Natural killer cell (primary cell): ENCODE data around the gene IL22. TPM values are rescaled to one million over a fixed set of nuclear protein-coding genes. Genes with fewer than 3 reads are reported as not detected.
A peak's percentile ranks its signal among the peaks of the same experiment; 100 is the strongest.

ENCODE experiments used
- ATAC-seq, 3 donors: fragments of 150-1000 bp in 2 of 3; fragments of 200-7000 bp in 1 of 3; cut with Tn5 transposase; 1 replicate in 1 of 3; 2 replicates in 2 of 3; pipeline ENCODE4 v1.10.0; 2021; ENCODE audit warnings: mild to moderate bottlenecking in 2 of 3, moderate library complexity in 2 of 3
- DNase-seq, 2 donors: peaks; one replicate each; pipeline versions ENCODE4 v3.0.0 to v3.0.0-alpha.2; 2013 to 2021; ENCODE audit warnings: mixed read lengths in 1 of 2
- H3K27ac ChIP-seq: one replicate; pipeline ENCODE4 v1.5.1; 2013; ENCODE audit warnings: mild to moderate bottlenecking, low read length
- H3K27me3 ChIP-seq: one replicate; pipeline ENCODE4 v1.6.1; 2013; ENCODE audit warnings: low read length; ENCODE audit not compliant: control insufficient read depth, insufficient read depth
- H3K36me3 ChIP-seq: one replicate; pipeline ENCODE4 v1.6.1; 2013; ENCODE audit warnings: low read length; ENCODE audit not compliant: control insufficient read depth, insufficient read depth
- H3K4me1 ChIP-seq: one replicate; pipeline ENCODE4 v1.6.1; 2013; ENCODE audit warnings: low read length; ENCODE audit not compliant: control insufficient read depth, insufficient read depth
- H3K4me3 ChIP-seq: one replicate; pipeline ENCODE4 v1.5.1; 2013; ENCODE audit warnings: low read length
- H3K9me3 ChIP-seq: one replicate; pipeline ENCODE4 v1.6.1; 2013; ENCODE audit warnings: low read length; ENCODE audit not compliant: control insufficient read depth, insufficient read depth
- H3K27ac Mint-ChIP-seq, 2 donors: one replicate each; pipeline ENCODE4 v1.8.0; 2022; ENCODE audit warnings: mild to moderate bottlenecking in 2 of 2, mixed read lengths in 2 of 2, moderate library complexity in 1 of 2
- H3K27me3 Mint-ChIP-seq, 2 donors: one replicate each; pipeline ENCODE4 v1.8.0; 2022; ENCODE audit warnings: low read depth in 2 of 2, mixed read lengths in 2 of 2
- H3K36me3 Mint-ChIP-seq: one replicate; pipeline ENCODE4 v1.8.0; 2022; ENCODE audit warnings: mixed read lengths
- H3K4me1 Mint-ChIP-seq, 2 donors: one replicate each; pipeline ENCODE4 v1.8.0; 2022; ENCODE audit warnings: mixed read lengths in 2 of 2
- H3K4me3 Mint-ChIP-seq: one replicate; pipeline ENCODE4 v1.8.0; 2022; ENCODE audit warnings: mild to moderate bottlenecking, moderate library complexity, mixed read lengths
- H3K9me3 Mint-ChIP-seq, 2 donors: one replicate each; pipeline ENCODE4 v1.8.0; 2022; ENCODE audit warnings: mixed read lengths in 2 of 2
- CTCF ChIP-seq: fragments of 200-600 bp; IDR thresholded peaks from one replicate; pipeline ENCODE4 v1.8.0; 2022; ENCODE audit warnings: antibody characterized with exemption
- WGBS: methylation state at CpG from one replicate; pipeline ENCODE4 v1.1.7; 2013; ENCODE audit warnings: missing lambda C conversion rate; ENCODE audit not compliant: insufficient coverage; 5-methylcytosine and 5-hydroxymethylcytosine counted together
- intact Hi-C: fragments of 100-400 bp; cut with micrococcal nuclease; formaldehyde crosslinking; loops from one replicate; pipeline ENCODE4 v1.14.2; 2022
- total RNA-seq, 4 donors: library from RNA; stranded (reverse); fragments of 120-200 nt in 1 of 4; gene quantifications; one replicate each; pipeline versions ENCODE4 v1.2.3 to v1.2.4, GENCODE V29; 2013 to 2022

Gene IL22
- total RNA-seq, 3 donors from 2014 or later (not counting 1 experiment from before 2014, with no cell fraction given): not detected

DNA sequence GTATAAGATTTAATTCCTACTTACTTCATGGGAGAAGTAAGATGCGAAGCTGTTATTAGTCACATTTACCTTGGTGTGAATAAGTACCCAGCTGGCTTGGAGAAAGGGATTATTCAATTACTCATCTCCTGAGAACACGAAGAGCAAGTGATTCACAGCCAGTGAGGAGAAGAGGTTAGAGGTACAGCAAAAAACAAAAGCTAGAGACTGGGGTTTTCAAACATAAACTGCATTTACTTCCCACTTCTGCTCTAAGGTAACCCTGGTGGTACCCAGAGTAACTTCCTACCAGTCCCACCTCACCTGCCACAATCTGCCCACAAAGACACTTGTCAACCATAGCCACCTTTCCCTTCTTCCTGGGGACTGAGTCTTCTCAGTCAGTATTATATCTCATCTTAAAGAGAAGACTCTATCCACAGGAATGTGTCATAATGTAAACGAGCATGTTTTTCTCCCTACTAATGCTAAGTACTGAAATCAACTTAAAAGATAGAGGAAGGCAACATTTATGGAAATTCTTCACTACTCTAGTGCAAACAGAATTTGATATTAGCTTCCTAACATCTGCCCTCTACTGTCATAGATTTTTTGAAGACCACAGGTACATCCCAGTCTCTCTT, 6.0 kb upstream of the IL22 start:
- H3K4me3 Mint-ChIP-seq: no peak overlapping the region
- TF ChIP-seq CTCF: no peak
- no peaks in the 10 kb centered on the region for H3K4me1 ChIP-seq
- peaks cover 8% of the 10 kb centered on the region for H3K27me3 ChIP-seq
- no peaks in the 10 kb centered on the region for H3K36me3 Mint-ChIP-seq
- no peaks in the 10 kb centered on the region for H3K9me3 ChIP-seq
- peak; percentile 24 to 63 (median 38) for ATAC-seq
- peak in 1 of 2 donors; percentile 15 for DNase-seq
- WGBS: no CpG with 5 or more reads among the region's 3 CpGs
- no peaks in the 10 kb centered on the region for H3K36me3 ChIP-seq
- intact Hi-C loops: no loop called here
- no peak overlapping the region for H3K27ac Mint-ChIP-seq
- H3K27ac ChIP-seq: no peak overlapping the region
- no peak overlapping the region for H3K4me3 ChIP-seq
- H3K4me1 Mint-ChIP-seq: peaks cover 8% of the 10 kb centered on the region in 2 donors
- no peaks in the 10 kb centered on the region for H3K9me3 Mint-ChIP-seq
- H3K27me3 Mint-ChIP-seq: peaks cover 26 to 56% of the 10 kb centered on the region in 2 donors

- H3K4me1 Mint-ChIP-seq: no peaks in the 10 kb centered on the region
- H3K27me3 ChIP-seq: no peaks in the 10 kb centered on the region
- H3K27ac ChIP-seq: no peak overlapping the region
- no peak overlapping the region for H3K4me3 Mint-ChIP-seq
- no peak for TF ChIP-seq CTCF
- WGBS: 93% methylated on average over 5 of the region's 5 CpGs
- intact Hi-C loops: no loop called here
- H3K9me3 ChIP-seq: no peaks in the 10 kb centered on the region
- H3K27ac Mint-ChIP-seq: no peak overlapping the region
- no peaks in the 10 kb centered on the region for H3K9me3 Mint-ChIP-seq
- no peak for ATAC-seq
- H3K4me1 ChIP-seq: no peaks in the 10 kb centered on the region
- peaks cover 28 to 50% of the 10 kb centered on the region in 2 donors for H3K27me3 Mint-ChIP-seq
- H3K36me3 ChIP-seq: no peaks in the 10 kb centered on the region
- DNase-seq: no peak
- no peaks in the 10 kb centered on the region for H3K36me3 Mint-ChIP-seq
- no peak overlapping the region for H3K4me3 ChIP-seq
Measured at GRCh38 chr12:68252077-68252476, 1.3 kb downstream of the IL22 start.

DNA sequence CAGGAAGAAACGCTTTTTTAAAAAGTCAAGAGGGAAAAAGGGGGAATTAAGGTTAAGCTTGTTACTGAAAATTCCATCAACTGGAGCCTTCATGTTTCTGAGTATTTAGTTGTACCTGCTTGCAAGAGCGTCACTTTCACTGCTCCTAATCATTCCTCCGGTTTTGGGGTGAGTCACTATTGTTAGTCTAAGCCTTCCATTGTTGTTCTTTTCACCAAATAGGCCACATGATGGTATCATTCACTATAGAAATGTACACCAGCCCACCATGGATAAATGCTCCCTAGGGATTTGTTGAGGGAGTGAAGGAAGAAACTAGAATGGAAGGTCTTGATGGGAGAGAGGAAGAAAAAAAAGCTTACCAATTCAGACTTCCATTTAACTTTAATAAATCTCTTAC, 3.0 kb downstream of the IL22 start:
- H3K4me1 ChIP-seq: no peaks in the 10 kb centered on the region
- DNase-seq: no peak
- no peak overlapping the region for H3K4me3 ChIP-seq
- H3K9me3 Mint-ChIP-seq: no peaks in the 10 kb centered on the region
- no peaks in the 10 kb centered on the region for H3K36me3 ChIP-seq
- intact Hi-C loops: no loop called here
- 97% methylated on average over 3 of the region's 3 CpGs for WGBS
- peaks cover 32 to 45% of the 10 kb centered on the region in 2 donors for H3K27me3 Mint-ChIP-seq
- no peaks in the 10 kb centered on the region for H3K4me1 Mint-ChIP-seq
- TF ChIP-seq CTCF: no peak
- no peak overlapping the region for H3K27ac Mint-ChIP-seq
- no peaks in the 10 kb centered on the region for H3K9me3 ChIP-seq
- no peak overlapping the region for H3K4me3 Mint-ChIP-seq
- no peaks in the 10 kb centered on the region for H3K27me3 ChIP-seq
- H3K27ac ChIP-seq: no peak overlapping the region
- no peaks in the 10 kb centered on the region for H3K36me3 Mint-ChIP-seq
- no peak for ATAC-seq

DNA sequence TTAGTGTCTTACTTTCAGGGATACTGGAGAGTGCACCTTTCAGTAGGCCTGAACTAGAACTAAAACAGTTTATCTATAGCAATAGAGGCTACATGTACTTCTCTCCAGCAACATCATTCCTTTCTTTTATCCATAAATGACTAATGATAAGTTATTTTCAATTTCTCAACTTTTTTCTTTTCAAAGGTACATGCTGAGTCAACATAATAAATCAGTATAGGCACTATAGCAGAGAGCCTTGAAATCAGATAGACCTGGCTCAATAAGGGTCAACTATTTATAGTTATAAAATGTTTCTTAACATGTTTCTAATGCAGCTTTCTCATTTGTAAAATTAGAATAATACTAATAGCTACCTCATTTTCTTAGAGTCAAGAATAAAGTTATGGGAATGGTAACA, 5.6 kb downstream of the IL22 start:
- H3K4me3 Mint-ChIP-seq: no peak overlapping the region
- Histone ChIP-seq H3K4me3 (no peak overlapping the region), H3K9me3 (no peaks in the 10 kb centered on the region), H3K27me3 (no peaks in the 10 kb centered on the region), H3K4me1 (no peaks in the 10 kb centered on the region), H3K27ac (no peak overlapping the region), H3K36me3 (no peaks in the 10 kb centered on the region)
- peaks cover 19 to 31% of the 10 kb centered on the region in 2 donors for H3K27me3 Mint-ChIP-seq
- no peaks in the 10 kb centered on the region for H3K4me1 Mint-ChIP-seq
- H3K9me3 Mint-ChIP-seq: no peaks in the 10 kb centered on the region
- DNase-seq: no peak
- ATAC-seq: no peak
- intact Hi-C loops: no loop called here
- no peak overlapping the region for H3K27ac Mint-ChIP-seq
- no peak for TF ChIP-seq CTCF
- no peaks in the 10 kb centered on the region for H3K36me3 Mint-ChIP-seq
